NCI-H1694 (cell line): Measurements from ENCODE around the gene CD1D.
"Not testable (repeated sequence)": the region's sequence is repeated elsewhere in the genome, so short reads cannot be mapped to it uniquely, and the experiment has no call there.

Experiments
- DNase-seq: peaks from one replicate; lab custom pipeline; 2025; lab: John Stamatoyannopoulos, UW

Gene CD1D

DNA sequence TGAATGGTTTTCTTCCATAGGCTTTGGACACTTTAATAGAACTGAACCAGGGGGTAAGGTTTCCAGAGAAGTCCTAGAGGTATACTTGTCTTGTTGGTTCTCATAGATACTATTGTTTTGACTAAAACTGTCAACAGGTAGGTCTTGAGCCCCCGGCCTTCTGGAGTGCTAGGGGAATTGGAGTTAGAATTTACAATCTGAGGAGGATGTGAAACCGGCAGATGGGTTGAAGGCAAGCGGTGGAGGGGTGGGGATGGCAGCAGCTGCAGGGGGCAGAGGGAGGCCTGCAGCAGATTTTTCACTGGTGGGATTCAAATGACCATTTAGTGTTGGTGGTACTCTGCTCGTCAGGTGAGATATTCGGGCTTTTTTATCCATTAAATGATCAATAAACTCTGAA is 4.3 kb upstream of the CD1D start:
- DNase-seq, result no peak

DNA sequence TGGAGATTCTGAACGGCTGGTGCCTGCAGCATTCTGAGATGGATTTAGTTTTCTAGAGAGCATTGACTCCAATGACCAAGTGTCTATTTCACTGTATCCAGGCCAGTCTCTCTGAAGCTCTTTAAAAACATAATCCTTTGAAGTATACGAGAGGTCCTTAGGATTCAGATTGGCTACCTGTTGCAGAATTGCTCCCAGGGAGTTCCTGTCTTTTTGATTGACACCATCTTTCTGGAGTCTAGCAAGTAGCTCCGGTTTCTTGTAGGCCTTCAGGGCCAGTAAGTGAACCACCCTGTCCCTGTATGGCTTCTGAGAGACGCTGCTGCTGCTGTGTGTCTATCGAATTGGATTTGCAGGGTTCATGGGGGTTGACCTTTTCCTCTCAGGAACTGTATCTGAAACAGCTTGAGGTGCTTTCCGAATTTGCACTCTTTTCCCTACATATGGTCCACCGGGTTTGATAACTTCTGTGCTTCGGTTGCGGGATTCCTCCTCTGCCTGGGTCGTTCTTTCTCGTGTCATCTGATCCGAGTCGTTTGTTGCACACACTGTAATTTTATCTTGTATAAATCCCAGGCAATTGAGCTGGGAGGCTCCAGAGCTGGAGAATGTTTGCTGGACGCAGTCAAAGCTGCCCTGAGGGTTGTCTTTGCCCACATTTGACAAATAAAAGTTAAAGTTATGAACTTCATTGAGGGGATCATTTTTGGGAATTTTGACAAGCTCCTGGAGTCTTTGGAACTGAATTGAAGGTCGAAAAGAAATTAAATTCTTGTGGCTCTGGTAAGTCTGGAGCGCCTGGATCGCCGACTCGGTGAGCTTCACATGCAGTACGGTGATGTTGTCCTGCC is 3.6 kb upstream of the CD1D start:
- DNase-seq, result not testable (repeated sequence)

DNA sequence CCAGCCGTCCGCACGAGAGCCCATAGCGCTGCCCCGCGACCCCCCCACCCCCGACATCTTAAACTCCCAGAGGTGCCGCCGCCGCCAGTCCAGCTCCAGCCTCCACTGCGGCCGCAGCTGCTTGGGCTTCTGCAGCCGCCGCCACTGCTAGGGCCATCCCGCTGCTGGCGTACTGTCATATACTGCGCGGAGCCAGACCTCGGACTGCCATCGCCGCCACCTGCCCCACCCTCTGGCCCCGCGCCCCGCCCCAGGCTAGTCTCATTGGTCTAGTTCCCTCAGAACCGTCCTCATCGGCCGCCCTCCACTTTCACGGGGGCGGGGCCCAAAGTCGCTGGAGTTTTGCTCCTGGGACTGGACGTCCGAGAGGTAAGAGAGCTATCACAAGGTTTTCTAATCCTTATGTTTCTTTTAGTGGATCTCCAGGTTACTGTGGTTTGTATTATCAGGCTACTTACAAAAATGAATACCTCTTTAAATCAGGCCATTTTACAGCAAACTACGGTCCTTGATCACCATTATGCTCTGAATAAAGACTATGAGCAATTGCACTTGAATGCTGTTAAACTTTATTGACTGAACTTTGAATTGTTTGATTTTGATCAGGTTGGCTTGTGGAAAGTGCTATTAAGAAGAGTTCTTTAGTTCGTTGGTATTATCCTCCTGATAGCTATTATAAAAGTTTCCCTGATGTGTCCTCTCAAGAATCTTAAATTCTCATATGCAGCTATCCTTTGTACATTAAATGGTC is 2.8 kb upstream of the CD1D start:
- DNase-seq, result no peak

DNA sequence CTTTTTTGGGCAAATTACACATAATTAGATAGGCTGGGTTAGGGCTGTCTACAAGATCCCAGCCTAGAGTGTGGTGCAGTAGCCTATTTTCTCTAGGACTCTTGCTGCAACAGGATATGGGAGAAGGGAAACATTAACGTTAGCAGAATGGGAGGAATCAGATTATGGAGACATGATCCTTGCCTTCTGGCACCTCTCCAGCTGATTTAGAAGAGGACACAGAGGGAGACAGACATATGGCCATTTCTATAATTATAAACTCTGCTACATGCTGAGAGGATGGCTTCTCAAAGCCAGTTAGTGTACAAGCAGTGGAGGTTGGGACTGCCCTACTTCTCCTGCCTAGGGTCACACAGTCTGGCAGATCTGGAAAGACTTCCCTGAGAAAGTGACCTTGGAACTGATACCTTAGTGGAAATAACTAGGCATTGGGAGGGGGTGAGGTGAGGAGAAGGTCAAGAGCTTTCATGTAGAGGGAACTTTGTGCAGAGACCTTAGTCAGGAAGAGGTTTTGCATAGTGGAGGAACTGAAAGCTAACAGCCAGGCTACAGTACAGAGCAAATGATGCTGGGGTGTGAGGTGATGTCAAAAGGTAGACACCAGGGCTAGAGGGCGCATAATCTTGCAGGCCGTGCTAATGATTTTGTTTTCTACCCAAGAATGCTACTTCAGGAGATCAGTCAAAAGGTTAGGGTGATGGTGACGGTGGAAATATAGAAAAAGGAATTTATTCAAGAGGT is 1.2 kb upstream of the CD1D start:
- no peak for DNase-seq

DNA sequence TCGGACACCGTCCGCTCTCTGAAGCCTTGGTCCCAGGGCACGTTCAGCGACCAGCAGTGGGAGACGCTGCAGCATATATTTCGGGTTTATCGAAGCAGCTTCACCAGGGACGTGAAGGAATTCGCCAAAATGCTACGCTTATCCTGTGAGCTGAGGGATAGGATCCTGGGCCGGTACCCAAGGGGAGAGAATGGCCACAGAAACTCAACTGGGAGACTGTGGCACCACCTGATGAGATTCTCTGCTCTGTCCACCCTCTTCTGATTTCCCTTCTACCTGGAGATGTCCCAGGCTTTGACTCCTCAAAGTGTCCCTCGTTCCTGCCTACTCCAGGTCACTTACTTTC is 855 bp downstream of the CD1D start:
- DNase-seq, result no peak

DNA sequence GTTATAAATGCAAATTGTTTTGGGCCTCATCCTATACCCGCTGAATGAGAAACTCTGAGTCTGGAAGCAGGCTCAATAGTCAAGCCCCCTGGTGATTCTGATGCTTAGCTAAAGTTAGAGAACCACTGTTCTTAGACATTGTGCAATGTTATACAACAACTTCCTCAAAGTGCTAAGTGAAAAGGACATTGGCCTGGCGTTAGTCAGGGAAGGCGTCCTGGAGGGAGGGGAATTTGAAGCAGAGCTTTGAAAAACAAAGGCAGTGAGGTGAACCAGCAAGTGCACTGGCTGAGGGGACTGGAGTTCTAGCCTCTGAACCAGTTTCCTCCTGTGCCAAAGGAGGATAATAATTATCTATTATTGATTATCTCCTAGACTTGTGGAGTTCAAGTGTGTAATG is 5.1 kb downstream of the CD1D start:
- no peak for DNase-seq

DNA sequence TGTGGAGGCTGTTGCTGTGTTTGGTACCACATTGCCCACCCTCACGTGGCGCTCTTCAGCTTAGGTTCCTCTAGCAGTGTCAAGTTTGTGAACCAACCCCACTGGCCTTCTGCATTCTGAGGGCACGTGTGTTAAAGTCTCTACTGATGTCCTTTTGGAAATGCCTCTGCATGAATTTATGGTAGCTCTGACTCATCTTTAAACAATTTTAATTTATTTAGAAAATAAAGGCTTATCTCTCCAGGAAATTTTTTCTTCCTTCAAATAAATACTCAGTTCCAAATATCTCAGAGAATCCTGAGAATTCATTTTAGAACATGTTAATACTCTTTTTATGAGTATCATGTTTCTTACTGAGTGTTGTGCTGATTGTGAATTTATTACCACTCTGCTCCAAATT is 5.5 kb downstream of the CD1D start:
- DNase-seq, result no peak

DNA sequence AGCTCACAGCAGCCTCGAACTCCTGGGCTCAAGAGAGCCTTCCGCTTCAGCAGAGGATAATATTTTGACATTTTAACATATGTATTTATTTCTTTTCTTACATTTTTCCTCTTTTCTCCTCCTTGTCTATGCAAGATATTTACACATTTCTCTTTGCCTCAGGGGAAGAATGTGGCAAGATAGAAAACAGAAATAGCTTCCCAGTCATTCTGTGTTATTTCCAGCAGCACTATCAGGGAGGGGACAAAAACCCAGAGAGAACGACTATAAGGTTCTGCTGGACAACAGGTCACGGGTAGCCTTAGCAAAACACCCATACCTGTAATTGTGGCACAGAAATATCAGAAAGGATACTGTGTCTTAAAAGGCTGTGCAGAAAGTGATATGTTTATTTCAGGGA is 7.9 kb downstream of the CD1D start:
- DNase-seq, result no peak

DNA sequence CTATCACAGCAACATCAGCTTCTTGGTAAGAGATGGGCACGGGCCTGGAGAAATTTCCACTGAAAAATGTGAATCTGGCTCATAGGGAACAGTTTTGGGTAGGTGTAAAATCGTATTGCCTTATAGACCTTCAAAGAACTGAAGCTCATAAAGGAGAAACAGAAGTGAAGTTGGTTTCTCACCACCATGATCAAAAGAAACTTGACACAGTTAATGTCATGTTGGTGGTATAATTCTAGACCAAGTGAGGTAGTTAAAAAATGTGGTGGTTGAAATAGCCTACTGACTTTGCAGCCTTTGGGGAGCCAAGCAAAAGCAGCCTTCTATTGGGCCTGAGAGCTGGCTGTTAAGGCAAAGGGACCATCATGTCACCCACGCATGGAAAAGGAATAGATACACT is 8.9 kb downstream of the CD1D start:
- DNase-seq, result no peak

DNA sequence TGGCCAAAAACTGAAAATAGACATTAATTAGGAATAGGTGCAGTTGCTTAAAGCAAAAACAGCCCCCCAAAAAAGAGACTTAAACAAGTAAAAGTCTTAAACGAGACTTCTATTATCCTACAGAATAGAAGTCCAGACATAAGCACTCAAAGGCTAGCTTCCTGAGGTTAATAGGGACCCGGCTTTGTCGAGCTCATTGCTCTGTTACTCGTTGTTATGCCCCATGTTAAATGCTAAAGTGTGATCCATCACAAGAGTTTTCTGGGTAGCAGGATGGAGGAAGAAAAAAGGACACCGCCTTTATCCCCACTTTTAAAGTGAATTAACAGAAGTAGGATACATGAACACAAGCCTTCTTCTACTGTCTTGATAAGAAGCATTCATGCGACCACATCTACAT is 10.6 kb downstream of the CD1D start:
- no peak for DNase-seq

DNA sequence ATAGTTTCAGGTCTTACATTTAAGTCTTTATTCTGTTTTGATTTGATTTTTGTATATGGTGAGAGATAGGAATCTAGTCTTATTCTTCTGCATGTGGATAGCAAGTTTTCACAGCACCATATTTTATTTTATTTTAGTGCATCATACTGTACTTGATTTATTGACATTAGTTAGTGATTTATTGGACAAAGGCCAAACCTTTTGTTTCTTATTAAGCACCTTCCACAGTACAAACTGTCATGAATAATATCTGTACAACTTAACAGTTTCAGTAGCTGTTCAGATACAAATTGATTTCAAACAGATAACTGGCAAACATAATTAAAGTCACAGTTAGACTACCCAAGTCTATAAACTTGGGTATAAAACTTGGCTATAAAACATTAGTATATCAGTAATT is 15.8 kb downstream of the CD1D start:
- DNase-seq, result no peak

DNA sequence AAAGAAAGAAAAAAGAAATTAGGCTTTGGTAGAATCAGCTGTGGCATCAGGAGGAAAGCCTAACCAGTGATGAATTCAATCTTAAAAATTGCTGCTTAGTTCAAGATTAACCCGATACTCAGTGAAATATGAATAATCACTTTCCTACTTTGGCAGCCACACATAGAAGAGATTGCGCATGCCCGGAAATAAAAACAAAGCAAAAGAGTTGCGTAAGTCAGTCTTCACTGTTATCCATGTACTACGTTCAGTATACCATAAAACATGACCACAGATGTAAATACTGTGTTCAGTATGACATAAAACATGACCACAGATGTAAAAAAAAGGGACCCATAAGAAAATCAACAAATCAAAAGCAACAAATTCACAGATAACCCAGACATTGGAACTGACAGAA is 19.2 kb downstream of the CD1D start:
- no peak for DNase-seq

DNA sequence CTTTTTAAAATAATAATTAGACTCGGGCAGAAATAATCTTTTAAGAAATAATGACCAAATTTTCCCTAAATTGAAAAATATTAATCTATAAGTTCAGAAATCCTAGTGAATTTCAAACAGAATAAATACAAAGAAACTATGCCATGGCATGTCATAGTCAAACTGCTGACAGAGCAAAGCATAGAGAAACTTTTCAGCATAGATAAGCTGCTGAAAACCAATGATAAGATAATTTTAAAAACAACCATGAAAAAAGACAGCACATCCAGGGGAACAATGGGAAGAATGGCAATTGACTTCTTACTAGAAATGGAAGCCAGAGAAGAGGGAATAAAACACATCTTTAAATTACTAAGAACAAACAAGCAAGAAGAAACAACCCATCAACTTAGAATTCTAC is 19.8 kb downstream of the CD1D start:
- no peak for DNase-seq

DNA sequence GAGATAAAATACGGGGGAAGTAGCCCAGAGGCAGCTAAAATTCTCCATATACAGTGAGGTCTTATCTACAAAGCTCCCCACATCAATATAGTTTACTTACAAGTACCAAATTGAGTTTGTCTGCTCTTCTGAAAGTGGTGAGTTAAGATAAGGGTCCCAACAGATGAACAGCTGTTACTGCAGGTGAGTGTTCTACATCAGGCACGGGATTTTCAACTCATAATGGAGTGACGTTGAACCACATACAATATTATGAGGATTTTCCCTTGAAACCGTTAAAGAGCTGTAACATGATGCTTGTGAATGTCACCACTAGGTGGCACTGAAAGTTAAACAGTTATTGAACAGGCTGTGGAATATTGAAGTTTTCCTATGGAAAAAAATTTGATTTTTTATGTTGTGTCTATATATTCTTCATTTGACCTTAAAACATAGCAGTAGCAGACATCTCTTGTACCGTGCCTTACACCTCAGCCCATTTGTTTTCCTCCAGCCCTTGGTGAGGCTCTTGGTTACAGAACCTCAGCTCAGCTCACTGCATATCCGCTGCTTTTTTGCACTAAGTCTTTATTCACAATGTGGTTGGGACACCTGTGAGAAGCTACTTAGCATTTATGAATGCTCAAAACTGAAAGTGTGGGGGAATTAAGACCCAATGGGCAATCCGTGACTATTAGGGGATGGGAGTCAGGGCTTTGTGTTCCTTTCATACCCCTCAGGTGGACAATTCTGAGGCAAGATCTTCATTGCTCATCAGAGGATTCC is 23.2 kb downstream of the CD1D start:
- DNase-seq, result peak; percentile 46

DNA sequence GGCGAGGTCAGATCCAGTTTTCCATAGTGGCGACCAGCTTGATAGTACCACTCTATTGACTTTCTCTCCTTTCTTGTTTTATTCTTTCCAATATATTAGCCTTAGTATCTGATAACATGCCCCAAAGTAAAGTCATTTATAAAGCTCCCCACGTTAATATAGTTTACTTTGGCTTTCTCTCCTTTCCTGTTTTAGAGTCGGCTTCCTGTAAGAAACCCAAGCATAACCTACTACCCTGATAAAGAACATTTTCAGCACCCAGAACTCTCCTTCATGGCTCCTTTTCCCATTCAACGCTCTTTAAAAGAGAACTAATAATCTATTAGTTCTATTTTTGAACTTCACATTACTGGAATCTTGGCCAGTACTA is 23.7 kb downstream of the CD1D start:
- DNase-seq, result no peak

DNA sequence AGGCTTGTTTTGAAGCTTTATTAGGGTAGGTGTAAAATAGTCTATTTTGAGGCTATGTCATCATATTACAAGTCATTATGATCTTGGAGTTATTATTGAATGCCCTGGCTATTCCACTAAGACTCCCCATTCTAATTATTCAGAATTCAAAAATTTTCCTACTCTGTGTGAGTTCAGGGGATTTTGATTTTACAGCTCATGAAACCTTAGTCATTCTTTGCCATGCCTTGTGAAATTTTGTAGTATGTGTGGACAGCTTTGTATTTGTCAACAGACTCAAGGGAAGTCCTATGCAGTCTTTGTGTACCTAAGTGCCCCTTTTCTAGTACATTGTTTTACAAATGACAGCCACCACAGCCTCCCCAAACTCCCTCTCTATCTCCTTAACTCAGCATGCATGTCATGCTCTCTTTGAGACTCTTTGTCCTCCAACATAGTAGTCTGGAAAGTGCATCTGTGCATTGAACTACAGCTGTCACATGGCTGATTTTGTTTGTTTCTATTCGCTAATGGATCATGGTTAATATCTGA is 28.0 kb downstream of the CD1D start:
- DNase-seq, result no peak

DNA sequence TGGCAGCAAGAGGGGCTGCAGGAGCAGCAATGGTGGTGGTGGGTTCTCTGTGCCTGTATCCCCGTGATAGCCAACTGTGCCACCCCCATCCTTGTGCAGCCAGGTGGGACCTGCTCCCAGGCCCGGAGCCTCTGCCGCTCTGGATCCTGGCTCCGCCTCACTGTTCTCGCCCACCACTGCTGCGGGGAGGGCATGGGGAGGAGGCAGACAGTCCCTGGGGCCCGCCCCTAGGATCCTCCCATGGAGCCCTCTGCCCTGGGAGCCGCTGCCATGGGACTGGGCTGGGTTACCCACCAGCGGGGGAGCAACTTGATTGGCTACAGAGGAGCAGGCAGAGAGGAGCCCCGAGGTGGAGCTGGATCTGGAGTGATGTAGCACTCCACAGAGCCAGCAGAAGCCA is 31.6 kb downstream of the CD1D start:
- DNase-seq, result no peak

DNA sequence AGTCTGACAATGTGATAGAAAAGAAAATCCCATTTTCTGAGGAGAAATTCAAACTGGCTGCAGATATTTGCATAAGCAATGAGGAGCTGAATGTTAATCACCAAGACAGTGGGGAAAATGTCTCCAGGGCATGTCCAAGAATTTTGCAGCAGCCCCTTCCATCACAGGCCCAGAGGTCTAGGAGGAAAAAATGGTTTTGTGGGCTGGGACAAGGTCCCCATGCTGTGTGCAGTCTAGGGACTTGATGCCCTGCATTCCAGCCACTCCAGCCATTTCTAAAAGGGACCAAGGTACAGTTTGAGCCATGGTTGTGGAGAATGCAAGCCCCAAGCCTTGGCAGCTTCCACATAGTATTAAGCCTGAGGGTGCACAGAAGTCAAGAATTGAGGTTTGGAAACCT is 42.8 kb downstream of the CD1D start:
- DNase-seq, result not testable (repeated sequence)

DNA sequence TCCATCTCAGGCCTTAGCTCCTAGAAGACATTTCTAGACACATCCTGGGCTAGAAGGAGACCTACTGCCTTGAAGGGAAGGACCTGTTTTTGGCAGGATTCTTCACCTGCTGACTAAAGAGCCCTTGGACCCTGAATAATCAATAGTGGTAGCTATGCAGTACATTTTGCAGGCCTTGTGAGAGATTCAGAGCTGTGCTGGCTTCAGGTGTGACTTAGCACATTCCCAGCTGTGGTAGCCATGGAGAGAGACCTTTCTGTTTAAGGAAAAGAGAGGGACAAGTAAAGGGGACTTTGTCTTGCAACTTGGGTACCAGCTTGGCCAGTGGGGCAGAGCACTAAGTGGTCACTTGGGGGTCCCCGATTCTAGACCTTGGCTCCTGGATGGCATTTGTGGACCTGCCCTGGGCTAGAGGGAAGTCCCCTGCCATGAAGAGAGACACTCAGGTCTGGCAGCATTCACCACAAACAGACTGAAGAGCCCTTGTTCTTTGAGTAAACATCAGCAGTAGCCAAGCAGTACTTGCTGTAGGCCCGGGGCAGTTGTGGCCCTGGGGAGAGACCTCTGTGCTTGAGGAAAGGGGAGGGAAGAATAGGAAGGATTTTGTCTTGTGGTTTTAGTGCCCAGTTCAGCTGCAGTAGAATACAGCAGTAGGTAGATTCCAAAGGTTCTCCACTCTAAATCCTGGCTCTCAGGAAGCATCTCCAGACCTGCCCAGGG is 47.4 kb downstream of the CD1D start:
- DNase-seq, result no peak
